K562 (cell line): Measurements from ENCODE around the gene COX14. TPM values are rescaled to one million over a fixed set of nuclear protein-coding genes. Genes with fewer than 3 reads are reported as not detected.
A peak's percentile ranks its signal among the peaks of the same experiment; 100 is the strongest.

ENCODE experiments used
- ATAC-seq: fragments of 200-7000 bp; cut with Tn5 transposase; 3 replicates; pipeline ENCODE4 v1.9.1; 2020; ENCODE audit warnings: moderate library complexity
- BruUV-seq: library from RNA; stranded (reverse); fragments of 400-500 nt; replicated peaks from 2 replicates; lab custom pipeline; 2021; lab: Mats Ljungman, UMichigan
- CTCF ChIA-PET: fragments of 300-600 bp; formaldehyde crosslinking; extraction: SDS; loops from one replicate; lab custom pipeline; 2021; ENCODE audit warnings: low intra/inter-chr PET ratio; lab: Yijun Ruan, JAX
- POLR2A ChIA-PET: fragments of 300-600, 350-650 bp; sonication (Branson Sonifier 250); formaldehyde crosslinking; extraction: SDS; loops from one replicate; lab custom pipeline; 2021; ENCODE audit warnings: antibody characterized with exemption, inconsistent platforms; lab: Yijun Ruan, JAX
- DNase-seq, 4 experiments: peaks; one replicate each; pipeline versions ENCODE4 v3.0.0 to v3.0.0-alpha.2; 2011 to 2018; ENCODE audit warnings: low spot score in 3 of 4, mixed read lengths in 3 of 4; ENCODE audit errors: extremely low read depth in 1 of 4
- FAIRE-seq: peaks from 2 replicates; lab custom pipeline; 2011; peaks lifted over from hg19 to GRCh38; lab: Jason Lieb, UNC
- H2AFZ ChIP-seq: 2 replicates; pipeline ENCODE4 v1.6.0; 2011; ENCODE audit warnings: low read depth, low read length, control low read depth, inconsistent platforms
- H3K27ac ChIP-seq: fragments of 200-600 bp; 3 replicates; pipeline ENCODE4 v1.8.0; 2011; ENCODE audit warnings: low read depth, mild to moderate bottlenecking, control low read depth, inconsistent platforms, low read length, moderate library complexity, mixed read lengths; ENCODE audit errors: extremely low read depth
- H3K27me3 ChIP-seq, 2 experiments: fragments of 300-600 bp in 1 of 2; 2 replicates in 1 of 2; 3 replicates in 1 of 2; pipeline versions ENCODE4 v1.6.0 to v1.8.0; 2011; ENCODE audit warnings: inconsistent platforms in 2 of 2, low read length in 2 of 2, mild to moderate bottlenecking in 1 of 2, mixed read lengths in 1 of 2, moderate library complexity in 1 of 2; ENCODE audit not compliant: control insufficient read depth in 2 of 2, insufficient read depth in 2 of 2
- H3K36me3 ChIP-seq: fragments of 300-600 bp; 3 replicates; pipeline ENCODE4 v1.8.0; 2011; ENCODE audit warnings: mild to moderate bottlenecking, low read length, inconsistent platforms; ENCODE audit not compliant: control insufficient read depth, insufficient read depth
- H3K4me1 ChIP-seq, 2 experiments: fragments of 200-600 bp in 1 of 2; replicated peaks in 1 of 2; 2 replicates in 1 of 2; 3 replicates in 1 of 2; pipeline versions ENCODE4 v1.5.1 to v1.8.0; 2011; ENCODE audit warnings: inconsistent platforms in 2 of 2, low read length in 2 of 2, mild to moderate bottlenecking in 1 of 2, mixed read lengths in 1 of 2, moderate library complexity in 1 of 2; ENCODE audit not compliant: control insufficient read depth in 2 of 2, insufficient read depth in 2 of 2
- H3K4me2 ChIP-seq: 2 replicates; pipeline ENCODE4 v1.6.1; 2011; ENCODE audit warnings: low read length, control low read depth, inconsistent platforms, mixed read lengths; ENCODE audit not compliant: insufficient read depth
- H3K4me3 ChIP-seq: fragments of 200-600 bp; sonication (generic), shearing (Covaris generic); 2 replicates; pipeline ENCODE4 v1.5.1; 2016; ENCODE audit warnings: control low read depth, inconsistent platforms
- H3K79me2 ChIP-seq: fragments of 200-600 bp; 3 replicates; pipeline ENCODE4 v1.8.0; 2011; ENCODE audit warnings: low read length, inconsistent platforms; ENCODE audit not compliant: control insufficient read depth, insufficient read depth
- H3K9ac ChIP-seq, 2 experiments: 2 replicates each; pipeline versions ENCODE4 v1.6.0 to v1.6.1; 2011; ENCODE audit warnings: low read depth in 2 of 2, low read length in 2 of 2, control low read depth in 1 of 2, inconsistent platforms in 1 of 2, mild to moderate bottlenecking in 1 of 2, mixed read lengths in 1 of 2; ENCODE audit not compliant: insufficient read depth in 1 of 2
- H3K9me1 ChIP-seq: one replicate; pipeline ENCODE4 v1.6.0; 2011; ENCODE audit warnings: inconsistent platforms, mild to moderate bottlenecking, low read length, moderate library complexity; ENCODE audit not compliant: control insufficient read depth, insufficient read depth
- H3K9me3 ChIP-seq: replicated peaks from 2 replicates; pipeline ENCODE4 v1.5.1; 2011; ENCODE audit warnings: low read depth, low read length, inconsistent platforms; ENCODE audit not compliant: control insufficient read depth, insufficient read depth
- H4K20me1 ChIP-seq: replicated peaks from 2 replicates; pipeline ENCODE4 v1.6.1; 2011; ENCODE audit warnings: low read length, inconsistent platforms, mixed read lengths; ENCODE audit not compliant: control insufficient read depth, insufficient read depth
- ARNT ChIP-seq, 2 experiments: fragments of 450-650 bp; IDR thresholded peaks; 2 replicates each; pipeline ENCODE4 v1.6.1; 2016; ENCODE audit warnings: mild to moderate bottlenecking in 1 of 2
- CBFA2T3 ChIP-seq: fragments of 450-650 bp; IDR thresholded peaks from 2 replicates; pipeline ENCODE4 v1.6.1; 2017
- CTCFL ChIP-seq: IDR thresholded peaks from 2 replicates; pipeline ENCODE4 v1.6.1; 2011; ENCODE audit warnings: borderline replicate concordance, low read depth, mild to moderate bottlenecking, moderate library complexity, low read length; ENCODE audit not compliant: insufficient read depth, poor library complexity, severe bottlenecking
- CXXC5 ChIP-seq: fragments of 250-450 bp; sonication (Bioruptor Pico); IDR thresholded peaks from 2 replicates; pipeline ENCODE4 v1.8.0; 2022; ENCODE audit warnings: inconsistent platforms, mild to moderate bottlenecking, moderate library complexity
- FOXK2 ChIP-seq, 2 experiments: fragments of 450-650 bp; IDR thresholded peaks in 1 of 2; conservative IDR thresholded peaks in 1 of 2; 2 replicates each; pipeline ENCODE4 v1.6.1; 2016; ENCODE audit warnings: low read depth in 2 of 2, mild to moderate bottlenecking in 1 of 2
- HOXB6 ChIP-seq: fragments of 250-450 bp; sonication (Bioruptor Pico); IDR thresholded peaks from 2 replicates; pipeline ENCODE4 v1.5.1; 2022; ENCODE audit warnings: mild to moderate bottlenecking, borderline replicate concordance
- NFRKB ChIP-seq: fragments of 450-650 bp; IDR thresholded peaks from 2 replicates; pipeline ENCODE4 v1.6.1; 2016; ENCODE audit warnings: low read depth
- SREBF2 ChIP-seq: sonication (generic); formaldehyde crosslinking; IDR thresholded peaks from 2 replicates; pipeline ENCODE4 v1.4.0; 2020; ENCODE audit warnings: mild to moderate bottlenecking, missing genetic modification reagents
- TBP ChIP-seq: optimal IDR thresholded peaks from 2 replicates; pipeline ENCODE3; 2011; ENCODE audit warnings: low read depth, low read length, improper control_type of control experiment
- WGBS: fragments of 100-300 bp; shearing (Covaris generic); methylation state at CpG from one replicate; pipeline ENCODE4 v1.1.6; 2016; ENCODE audit warnings: low coverage, mixed read lengths; ENCODE audit not compliant: insufficient coverage; ENCODE audit errors: missing lambda C conversion rate; 5-methylcytosine and 5-hydroxymethylcytosine counted together
- in situ Hi-C: fragments of 300-500 bp; cut with MboI; formaldehyde crosslinking; loops from 4 replicates; pipeline ENCODE4 v1.15.0; 2018; ENCODE audit warnings: inconsistent platforms, mixed read lengths
- intact Hi-C: fragments of 100-400 bp; cut with micrococcal nuclease; formaldehyde crosslinking; loops from 2 replicates; pipeline ENCODE4 v1.14.2; 2022
- polyA plus RNA-seq, 8 experiments: library from polyadenylated mRNA; depleted of rRNA in 4 of 8; stranded (reverse) in 5 of 8; unstranded in 3 of 8; fragments of >200 nt; fragmentation: Nextera tagmentation in 2 of 8; fragmentation: Illumina TruSeq in 1 of 8; extraction: Ambion mirVana in 2 of 8; extraction: Trizol in 1 of 8; gene quantifications; 2 replicates each; pipeline versions ENCODE4 v1.2.1 to v1.2.3, GENCODE V29; 2011 to 2014; ENCODE audit warnings: inconsistent platforms in 1 of 8, missing spikeins in 1 of 8
- total RNA-seq, 7 experiments: library from RNA; depleted of rRNA in 6 of 7; stranded (reverse); fragments of >200 nt in 6 of 7; fragmentation: Illumina TruSeq in 2 of 7; extraction: Trizol in 2 of 7; gene quantifications; 2 replicates each; pipeline versions ENCODE4 v1.2.1 to v1.2.3, GENCODE V29; 2011 to 2021; ENCODE audit warnings: low replicate concordance in 1 of 7
- TF ChIP-seq, protein P1 (sequence below): sonication (generic); formaldehyde crosslinking; IDR thresholded peaks from 2 replicates; pipeline ENCODE4 v1.8.0; 2022; ENCODE audit warnings: mild to moderate bottlenecking, missing genetic modification reagents, borderline replicate concordance

The COX14 gene
- total and polyA plus RNA-seq, 9 of the 15 experiments (the other 6 are each of a cell fraction or from before 2014, with no cell fraction given), result 44.4 to 269 (median 53.4) TPM

GRCh38 chr12:50102646-50103309, 9.3 kb upstream of the COX14 start:
- no peak overlapping the region for H3K4me3 ChIP-seq
- no peak for FAIRE-seq
- TF ChIP-seq CXXC5 (CRISPR knock-in tag), result no peak
- H3K79me2 ChIP-seq, result no peaks in the 10 kb centered on the region
- no peaks in the 10 kb centered on the region for H3K9me3 ChIP-seq
- ChIA-PET CTCF (interaction anchor here (1.4 kb wide), 1 partner anchor 73 kb away, joined by 3 read pairs; no protein-coding TSS in a partner anchor), POLR2A (interaction anchor here (0.6 to 1.7 kb wide), 6 partner anchors 9 to 1714 kb away, joined by 3 to 9 read pairs (median 4); partner anchors contain the start of genes COX14, LIMA1 and SMARCD1)
- intact Hi-C loops (no loop called here), in situ Hi-C loops (no loop called here)
- H4K20me1 ChIP-seq, result no peaks in the 10 kb centered on the region
- no TSS peak for BruUV-seq
- H3K4me2 ChIP-seq, result no peak overlapping the region
- no peaks in the 10 kb centered on the region for H3K9me1 ChIP-seq
- H3K4me1 ChIP-seq, result peaks cover 16% of the 10 kb centered on the region in 2 experiments
- H3K27me3 ChIP-seq, result no peaks in the 10 kb centered on the region
- 59% methylated on average over 8 of the region's 8 CpGs for WGBS
- no peak overlapping the region for H2AFZ ChIP-seq
- H3K36me3 ChIP-seq, result peaks cover 34% of the 10 kb centered on the region
- H3K9ac ChIP-seq, result peak overlapping the region in 1 of 2 experiments; percentile 49; a peak in 2 of 4 replicates
- no peak overlapping the region for H3K27ac ChIP-seq
- DNase-seq, result no peak
- ATAC-seq, result no peak; the same call in 2 of the 3 replicates

- Histone ChIP-seq H3K27me3 (no peaks in the 10 kb centered on the region), H4K20me1 (no peaks in the 10 kb centered on the region), H3K9me1 (no peaks in the 10 kb centered on the region), H3K4me3 (no peak overlapping the region), H3K36me3 (peaks cover 29% of the 10 kb centered on the region; the same call in 2 of the 3 replicates), H3K9me3 (no peaks in the 10 kb centered on the region), H3K79me2 (no peaks in the 10 kb centered on the region), H3K9ac (peak overlapping the region in 1 of 2 experiments; percentile 82; a peak in 1 of 4 replicates), H3K4me2 (peak overlapping the region; percentile 57; the same call in 1 of the 2 replicates), H3K4me1 (peaks cover 16% of the 10 kb centered on the region in 2 experiments), H3K27ac (no peak overlapping the region), H2AFZ (peak overlapping the region; percentile 75)
- intact Hi-C loops, result no loop called here
- FAIRE-seq (no peak), DNase-seq (no peak), ATAC-seq (no peak)
- in situ Hi-C loops, result no loop called here
- no TSS peak for BruUV-seq
- no CpG with 5 or more reads among the region's 2 CpGs for WGBS
- POLR2A ChIA-PET, result interaction anchor here (0.6 to 1.7 kb wide), 6 partner anchors 8 to 231 kb away, joined by 3 to 9 read pairs (median 4); partner anchors contain the start of genes COX14, LIMA1 and SMARCD1
- CTCF ChIA-PET, result no interaction called here
- TF ChIP-seq CBFA2T3 (no peak), SREBF2 (CRISPR knock-in tag) (no peak), ARNT (IDR thresholded peaks at IDR 0.05) (no peak), CTCFL (no peak), FOXK2 (conservative IDR thresholded peaks at IDR 0.05 in 1 of 2, IDR thresholded peaks at IDR 0.05 in 1 of 2; ENCODE audit: low read depth in 2 of 2) (no peak), TBP (no peak), NFRKB (no peak), HOXB6 (CRISPR knock-in tag) (no peak)
- TF ChIP-seq, protein P1, sequence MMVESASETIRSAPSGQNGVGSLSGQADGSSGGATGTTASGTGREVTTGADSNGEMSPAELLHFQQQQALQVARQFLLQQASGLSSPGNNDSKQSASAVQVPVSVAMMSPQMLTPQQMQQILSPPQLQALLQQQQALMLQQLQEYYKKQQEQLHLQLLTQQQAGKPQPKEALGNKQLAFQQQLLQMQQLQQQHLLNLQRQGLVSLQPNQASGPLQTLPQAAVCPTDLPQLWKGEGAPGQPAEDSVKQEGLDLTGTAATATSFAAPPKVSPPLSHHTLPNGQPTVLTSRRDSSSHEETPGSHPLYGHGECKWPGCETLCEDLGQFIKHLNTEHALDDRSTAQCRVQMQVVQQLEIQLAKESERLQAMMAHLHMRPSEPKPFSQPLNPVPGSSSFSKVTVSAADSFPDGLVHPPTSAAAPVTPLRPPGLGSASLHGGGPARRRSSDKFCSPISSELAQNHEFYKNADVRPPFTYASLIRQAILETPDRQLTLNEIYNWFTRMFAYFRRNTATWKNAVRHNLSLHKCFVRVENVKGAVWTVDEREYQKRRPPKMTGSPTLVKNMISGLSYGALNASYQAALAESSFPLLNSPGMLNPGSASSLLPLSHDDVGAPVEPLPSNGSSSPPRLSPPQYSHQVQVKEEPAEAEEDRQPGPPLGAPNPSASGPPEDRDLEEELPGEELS (CRISPR knock-in tag), result no peak
These were observed 8.7 kb upstream of the COX14 start for GRCh38 chr12:50103351-50103750.
